Stimulated activated CD4-positive, alpha-beta T cell treated with anti-CD3 and anti-CD28 coated beads, Interleukin-2, amount 100 ng/mL, for 24 hours (primary cell): ENCODE data around the gene LRMDA.

Experiments
- DNase-seq, 2 donors: peaks; one replicate each; pipeline ENCODE4 v3.0.0-alpha.2; 2020

Gene LRMDA

GRCh38 chr10:75887992-75888680 lies 456.7 kb downstream of the LRMDA start:
- no peak for DNase-seq

- DNase-seq: no peak
These were observed 457.6 kb downstream of the LRMDA start for GRCh38 chr10:75889051-75889450.

- no peak for DNase-seq
These were observed 463.3 kb downstream of the LRMDA start for GRCh38 chr10:75894761-75895160.

DNA sequence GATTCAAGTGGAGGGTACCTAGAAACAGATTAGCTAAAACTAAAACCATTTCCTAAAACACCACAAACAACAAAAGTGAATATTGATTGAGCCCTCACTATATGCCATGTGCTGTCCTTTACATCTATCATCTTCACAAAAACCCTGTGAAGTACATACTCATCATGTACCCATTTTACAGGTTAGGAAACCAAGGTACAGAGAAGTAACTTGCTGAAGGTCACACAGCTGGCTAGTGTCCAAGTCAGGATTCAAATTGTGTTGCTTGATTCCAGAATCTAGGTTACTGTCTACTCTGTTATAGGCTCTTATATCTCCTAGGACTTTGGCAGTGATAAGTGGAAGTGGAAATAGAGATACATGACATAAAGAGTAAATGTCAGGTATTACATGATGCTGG lies 463.8 kb downstream of the LRMDA start:
- no peak for DNase-seq

DNA sequence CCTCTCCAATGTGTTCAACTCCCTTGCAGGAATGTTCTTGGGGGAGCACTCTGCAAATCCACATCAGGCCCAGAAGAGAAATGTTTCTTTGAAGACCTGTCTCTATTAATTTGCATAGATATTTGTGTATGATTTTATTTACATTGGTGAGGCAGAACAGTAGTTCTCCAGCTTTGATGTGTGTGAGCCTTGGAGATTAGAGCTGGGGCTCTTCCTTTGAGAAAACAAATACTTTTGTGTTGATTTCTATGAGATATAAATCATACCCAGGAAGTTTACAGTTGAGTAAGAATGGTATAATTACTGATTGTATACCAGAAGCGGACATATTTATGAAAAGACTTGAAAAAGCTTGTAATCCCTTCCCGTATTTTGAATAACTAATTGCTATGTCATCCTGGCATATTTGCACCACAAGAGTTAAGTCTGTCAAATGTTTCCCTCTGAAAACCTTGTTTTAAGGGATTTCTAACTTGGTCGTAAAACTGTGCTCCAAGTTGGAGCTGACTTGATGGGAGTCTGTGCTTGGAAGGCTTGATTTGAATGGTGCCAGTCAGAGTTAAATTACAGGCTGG lies 468.5 kb downstream of the LRMDA start:
- no peak for DNase-seq

DNA sequence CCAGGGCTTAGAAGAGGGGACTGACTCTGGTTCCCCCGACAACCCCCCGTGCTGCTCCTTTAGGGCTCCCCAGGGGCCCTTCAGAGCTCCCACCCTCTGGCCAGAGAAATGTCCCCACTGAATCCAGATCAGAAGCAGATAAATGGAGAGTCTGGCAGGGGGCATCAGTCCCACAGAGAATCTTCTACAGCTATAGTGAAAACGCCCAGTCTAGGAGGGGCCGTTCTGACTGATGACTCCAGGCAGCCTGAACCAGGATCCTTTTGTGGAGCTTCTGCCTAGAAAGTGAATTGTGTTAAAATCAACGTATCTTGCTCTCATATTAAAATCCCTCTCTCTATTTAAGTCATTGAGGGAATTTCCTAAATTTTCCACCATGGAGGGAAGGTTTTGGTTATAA lies 471.4 kb downstream of the LRMDA start:
- DNase-seq: no peak

- DNase-seq: no peak
These were observed 473.3 kb downstream of the LRMDA start for GRCh38 chr10:75904499-75905283.

DNA sequence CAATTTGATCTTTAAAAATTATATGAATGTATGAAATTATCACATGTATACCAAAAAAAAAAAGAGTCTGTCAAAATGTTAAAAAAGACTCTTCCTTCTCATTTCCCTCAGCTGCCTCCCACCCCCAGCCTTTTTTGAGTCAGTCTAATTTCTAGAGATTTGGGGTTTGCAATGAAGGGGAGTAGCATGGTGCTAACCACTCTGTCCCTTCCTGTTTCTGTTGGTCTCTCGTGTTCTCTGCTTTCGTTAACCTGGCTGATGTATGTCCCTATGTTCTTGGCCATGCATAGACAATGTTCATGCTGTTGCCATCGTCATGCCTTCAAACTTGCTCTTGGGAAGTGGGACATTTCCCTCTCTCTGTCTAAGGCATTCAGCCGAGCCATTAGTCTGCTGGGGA lies 474.1 kb downstream of the LRMDA start:
- DNase-seq: no peak

DNA sequence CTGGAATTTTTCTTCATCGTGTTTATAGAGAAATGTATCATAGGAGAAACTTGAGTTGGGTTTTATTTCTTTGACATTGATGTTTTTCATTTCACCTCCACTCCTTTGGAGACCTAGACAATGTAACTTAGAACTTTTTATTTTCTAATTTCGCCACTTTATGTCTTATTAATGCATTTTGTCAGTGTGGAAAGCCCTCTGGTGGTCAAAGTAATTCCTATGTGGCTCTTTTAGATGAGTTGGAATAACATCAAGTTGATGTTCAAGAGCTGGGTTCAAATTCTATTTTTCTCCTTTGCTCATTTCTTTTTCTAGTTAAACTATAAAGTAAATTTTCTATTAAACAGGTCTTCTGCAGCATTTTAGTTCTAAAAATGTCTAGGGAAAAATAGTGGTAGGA lies 478.6 kb downstream of the LRMDA start:
- no peak for DNase-seq

- DNase-seq: no peak
These were observed 480.0 kb downstream of the LRMDA start for GRCh38 chr10:75911426-75911825.

DNA sequence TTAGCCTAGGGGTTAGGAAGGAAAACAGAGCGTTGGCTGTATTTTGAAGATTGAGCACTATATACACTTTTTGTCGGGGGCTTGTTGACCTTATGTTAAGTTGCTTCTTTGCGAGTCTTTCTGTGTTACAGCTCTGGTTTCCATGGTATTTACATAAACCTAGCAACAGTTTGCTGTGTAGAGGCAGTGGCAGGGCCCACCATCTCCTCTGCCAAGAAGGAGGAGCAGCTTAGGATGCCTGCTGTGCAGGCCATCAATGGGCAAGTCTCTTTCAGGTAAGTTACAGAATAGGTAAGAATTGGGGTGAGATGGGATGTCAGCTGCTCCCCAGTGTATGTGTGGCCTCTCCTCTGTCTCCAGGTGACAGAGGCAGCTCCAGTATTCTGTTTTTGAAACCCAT lies 485.5 kb downstream of the LRMDA start:
- no peak for DNase-seq

DNA sequence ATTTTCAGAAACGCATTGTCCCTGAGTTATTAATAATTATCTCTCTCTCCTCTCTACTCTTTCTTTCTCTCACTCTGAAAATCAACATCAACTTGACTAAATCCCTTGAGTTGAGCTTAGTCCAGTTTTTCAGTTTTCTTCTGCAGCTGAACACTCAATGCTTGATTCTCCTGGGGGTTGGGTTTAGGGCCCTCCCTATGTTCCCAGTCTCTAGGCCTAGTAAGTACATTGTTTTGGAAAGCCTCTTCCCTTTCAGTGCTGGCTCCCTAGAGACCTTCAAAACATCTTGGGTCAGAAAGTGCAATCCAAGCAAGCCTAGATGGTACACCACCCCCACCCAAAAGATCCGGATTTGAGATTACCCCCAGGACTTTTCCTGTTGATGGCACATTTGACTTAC lies 488.5 kb downstream of the LRMDA start:
- DNase-seq: no peak

DNA sequence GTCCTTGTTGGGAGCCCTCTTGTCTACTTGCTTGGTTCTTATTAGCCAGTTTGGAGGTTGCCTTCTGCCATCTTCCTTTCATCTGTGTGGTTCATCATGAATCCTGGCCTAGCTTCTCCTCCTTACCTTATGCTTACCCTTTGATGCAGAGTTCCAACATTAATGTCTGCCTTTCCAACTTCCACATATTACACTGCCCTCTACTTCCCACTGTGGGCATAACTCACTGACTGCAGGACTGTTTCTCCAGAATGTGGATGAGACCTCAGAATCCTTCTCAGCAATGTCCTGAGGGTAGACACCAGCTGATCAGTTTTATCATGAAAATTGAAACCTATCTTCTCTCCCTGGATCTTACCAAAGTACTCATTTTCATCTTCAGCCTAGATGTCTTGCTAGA lies 491.0 kb downstream of the LRMDA start:
- no peak for DNase-seq

GRCh38 chr10:75924309-75924902 lies 493.0 kb downstream of the LRMDA start:
- DNase-seq: no peak

DNA sequence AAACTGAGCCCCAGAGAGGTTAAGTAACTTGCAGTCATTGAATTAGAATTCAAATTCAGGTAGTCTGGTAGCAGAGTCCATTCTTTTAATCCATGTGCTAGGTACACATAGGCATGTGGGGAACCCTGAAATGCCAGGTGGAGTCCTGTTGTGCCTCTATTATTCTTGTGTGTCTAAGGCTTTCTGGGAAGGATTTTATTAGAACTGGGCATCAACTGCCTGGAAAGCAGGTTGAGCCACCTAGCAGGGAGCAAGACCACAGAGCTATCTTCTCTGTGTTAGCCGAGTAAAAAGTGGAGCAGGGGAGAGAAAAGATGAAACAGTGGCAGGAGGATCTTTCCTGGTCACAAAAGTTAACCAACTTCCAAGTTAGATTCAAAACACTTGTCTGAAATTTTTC lies 494.6 kb downstream of the LRMDA start:
- DNase-seq: no peak

DNA sequence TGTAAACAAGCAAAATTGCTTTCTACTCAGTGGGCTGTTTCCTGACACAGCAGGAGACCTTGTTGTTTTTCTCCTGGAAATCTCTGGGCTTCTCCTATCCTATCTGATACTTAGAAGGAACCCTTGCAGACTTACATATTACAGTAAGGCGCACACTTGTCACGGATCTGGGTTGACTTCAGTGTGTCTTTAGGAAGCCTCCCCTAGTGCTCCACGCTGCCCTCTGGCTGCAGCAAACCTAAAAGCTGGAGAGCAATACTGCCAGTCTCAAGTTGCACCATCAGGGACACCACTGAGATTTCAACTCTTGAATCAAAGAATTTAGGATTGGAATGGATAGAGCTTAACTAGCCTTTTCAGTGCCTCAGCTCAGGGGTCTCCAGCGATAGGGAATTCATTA lies 495.3 kb downstream of the LRMDA start:
- DNase-seq: no peak

DNA sequence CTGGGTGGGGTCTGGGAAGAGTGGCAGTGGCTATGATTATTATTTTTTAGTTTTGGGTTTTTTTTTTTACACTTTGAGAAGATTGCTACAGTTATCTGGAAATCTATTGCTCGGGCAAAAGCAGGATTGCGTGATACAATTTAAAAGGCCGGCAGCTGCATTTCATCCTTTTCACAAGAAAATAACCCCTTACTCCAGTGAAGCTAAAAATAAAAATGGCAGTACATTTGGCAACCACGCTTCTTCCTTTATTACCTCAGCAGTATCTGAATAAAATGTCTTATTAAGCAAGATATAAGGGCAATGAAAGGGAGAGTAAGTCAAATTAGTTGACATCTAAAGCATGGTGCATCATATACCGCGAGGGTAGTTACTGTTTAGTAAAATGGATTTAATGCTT lies 496.8 kb downstream of the LRMDA start:
- no peak for DNase-seq

DNA sequence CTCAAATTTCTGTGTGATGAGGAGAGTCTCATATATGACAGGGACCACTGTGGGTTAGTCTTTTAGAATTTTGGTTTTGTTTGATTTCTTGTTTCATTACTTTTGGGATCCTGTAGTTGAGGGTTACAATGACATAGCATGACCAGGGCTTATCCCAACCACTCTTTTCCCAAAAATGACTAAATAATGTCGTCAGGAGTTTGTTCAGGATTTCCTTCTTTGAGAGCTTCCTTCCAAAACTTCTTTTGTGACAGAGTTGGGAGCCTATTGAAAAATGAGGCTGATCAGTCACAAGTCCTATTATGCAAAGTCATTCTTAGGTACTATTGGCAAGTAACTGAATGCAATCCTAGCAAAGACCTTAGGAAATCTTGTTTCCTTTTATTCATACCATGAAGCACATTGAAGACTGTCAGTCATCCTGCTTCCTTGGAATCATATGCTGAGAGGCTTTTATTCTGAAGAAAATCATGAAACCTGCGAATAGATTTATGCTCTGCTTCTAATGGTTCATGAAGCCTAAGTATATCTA lies 498.3 kb downstream of the LRMDA start:
- DNase-seq: no peak

DNA sequence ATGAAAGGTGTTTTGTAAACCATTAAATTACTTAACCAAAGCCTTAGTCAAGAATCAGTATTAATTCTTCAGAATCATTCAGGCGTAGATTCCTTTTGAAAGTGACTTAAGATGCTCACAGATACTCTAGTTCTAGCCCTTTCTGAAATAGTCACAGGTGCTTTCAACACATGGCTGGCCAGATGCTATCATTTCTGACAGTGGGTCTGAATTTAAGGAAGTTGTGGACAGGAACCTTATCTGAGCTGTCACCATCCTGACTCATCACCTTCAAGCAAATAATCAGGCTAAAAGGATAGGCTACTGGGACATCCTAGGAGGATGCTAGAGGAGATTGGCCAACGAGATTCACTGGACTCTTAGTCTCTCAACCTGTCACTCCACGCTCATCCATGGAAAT lies 501.5 kb downstream of the LRMDA start:
- no peak for DNase-seq

DNA sequence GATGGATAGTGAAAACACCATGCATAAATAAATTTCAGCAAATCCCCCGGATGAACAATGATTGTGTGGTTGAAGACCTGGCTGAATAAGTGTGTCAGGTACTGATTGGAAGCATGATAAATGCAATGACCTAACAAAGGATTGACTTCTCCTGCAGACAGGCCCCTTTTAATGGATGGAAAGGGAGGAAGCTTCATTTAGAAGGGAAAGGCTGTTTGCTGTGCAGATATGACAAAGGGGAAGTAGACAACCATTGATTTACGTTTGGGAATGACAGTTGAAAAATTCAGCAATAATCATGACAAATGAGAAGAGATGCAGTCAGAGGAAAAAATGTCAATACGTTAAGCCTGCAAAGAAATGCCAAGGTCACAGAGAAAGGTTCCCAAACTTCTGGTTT lies 503.8 kb downstream of the LRMDA start:
- no peak for DNase-seq

DNA sequence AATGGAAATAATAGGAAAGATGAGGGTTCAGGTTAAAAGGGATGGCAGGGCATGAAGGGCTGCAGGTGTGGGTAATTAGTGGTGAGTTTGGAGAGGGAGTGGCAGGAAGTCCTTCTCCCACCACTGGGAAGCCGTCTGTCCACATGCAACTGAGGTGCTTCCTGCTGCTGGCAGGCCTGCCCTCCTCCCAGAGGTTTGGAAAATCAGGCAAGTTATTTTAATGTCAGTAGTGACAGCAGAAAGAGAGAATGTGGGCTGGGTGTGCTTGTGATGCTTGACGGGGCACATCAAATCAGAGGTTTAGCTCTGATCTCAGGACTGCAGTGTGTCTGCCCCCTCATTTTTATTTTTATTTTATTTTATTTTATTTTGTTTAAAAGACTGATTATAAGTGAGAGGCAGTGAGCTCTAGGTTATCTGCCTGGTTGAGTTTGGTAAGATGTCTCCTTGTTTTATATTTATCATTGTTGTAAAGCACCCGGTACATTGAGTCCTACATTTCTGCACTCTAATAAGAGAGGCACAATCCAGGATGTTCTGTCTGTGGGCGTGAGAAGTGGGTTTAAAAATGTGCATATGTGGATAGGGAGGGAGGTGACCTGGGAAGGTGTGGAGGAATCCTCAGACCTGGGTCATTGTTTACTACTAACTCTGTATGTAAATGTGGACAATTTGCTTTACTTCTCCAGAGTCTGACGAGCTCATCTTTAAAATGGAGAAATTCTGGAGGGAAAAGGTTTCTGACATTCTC lies 504.4 kb downstream of the LRMDA start:
- DNase-seq: no peak

- no peak for DNase-seq
These were observed 505.4 kb downstream of the LRMDA start for GRCh38 chr10:75936841-75937240.

DNA sequence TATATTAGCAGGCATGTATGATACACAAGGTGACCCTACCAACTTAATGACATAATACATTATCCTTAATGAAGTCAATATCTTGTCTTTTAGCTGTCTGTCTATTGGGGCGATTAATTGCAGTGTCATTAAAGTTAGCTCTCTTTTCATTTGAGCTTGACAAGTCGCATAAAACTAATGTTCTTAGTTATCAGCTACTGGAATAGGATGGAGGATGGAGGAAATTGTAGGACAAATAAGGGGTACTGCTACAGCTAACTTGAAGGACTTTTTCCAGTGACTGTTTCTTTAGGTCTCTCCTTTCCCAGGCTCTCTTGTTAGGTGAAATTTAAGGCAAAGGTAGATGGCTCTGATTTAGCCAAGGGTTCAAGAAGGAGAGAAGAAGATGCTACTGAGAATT lies 506.4 kb downstream of the LRMDA start:
- no peak for DNase-seq
